Measurements from ENCODE around the gene ZNF10.

Gene ZNF10

DNA sequence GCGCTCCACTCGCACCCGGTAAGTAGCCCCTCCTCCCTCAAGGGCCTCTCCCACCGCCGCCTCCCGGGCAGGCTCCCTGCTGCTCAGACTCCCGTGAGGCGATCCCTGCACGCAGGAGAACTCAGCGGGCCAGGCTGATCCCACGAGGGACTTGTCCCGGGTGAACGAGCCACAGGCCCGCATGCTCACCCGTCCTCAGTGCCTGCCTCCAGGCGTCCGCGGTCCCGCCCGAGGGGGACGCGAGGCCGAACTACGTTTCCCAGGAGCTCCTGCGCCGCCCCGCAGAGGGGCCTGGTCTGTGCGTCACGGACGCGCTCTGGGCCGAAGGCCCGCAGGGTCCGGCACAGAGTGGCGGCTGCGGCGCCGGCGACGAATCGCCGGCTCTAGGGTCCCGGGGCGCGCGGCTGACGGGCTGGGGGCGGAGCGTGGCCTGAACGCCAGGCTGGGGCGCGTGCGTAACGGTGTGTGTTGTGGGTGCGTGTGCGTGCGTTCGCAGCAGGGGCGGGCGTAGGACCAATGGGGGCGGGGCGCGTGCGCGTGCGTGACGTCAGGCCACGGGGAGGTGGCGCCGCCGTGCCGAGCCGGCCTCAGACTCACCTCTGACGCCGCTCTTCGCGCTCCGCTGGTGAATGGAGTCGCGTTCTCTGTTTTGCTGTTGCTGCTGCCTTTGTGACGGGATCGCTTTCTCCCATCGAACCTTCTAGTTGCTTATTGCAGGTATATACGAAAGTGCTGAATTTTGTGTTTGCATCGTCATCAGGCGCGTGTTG lies at the start of gene ZNF10, which contains the start of gene ZNF891:
Gene ZNF10 (plus strand): TSS at position 590 of the 770 bp plus-strand sequence. CDS start 13,866 bp downstream, outside the sequence.
Gene ZNF891 (minus strand): TSS at position 237 of the 770 bp plus-strand sequence. CDS start 8,356 bp downstream, outside the sequence.
- TF ChIP-seq, protein P1, sequence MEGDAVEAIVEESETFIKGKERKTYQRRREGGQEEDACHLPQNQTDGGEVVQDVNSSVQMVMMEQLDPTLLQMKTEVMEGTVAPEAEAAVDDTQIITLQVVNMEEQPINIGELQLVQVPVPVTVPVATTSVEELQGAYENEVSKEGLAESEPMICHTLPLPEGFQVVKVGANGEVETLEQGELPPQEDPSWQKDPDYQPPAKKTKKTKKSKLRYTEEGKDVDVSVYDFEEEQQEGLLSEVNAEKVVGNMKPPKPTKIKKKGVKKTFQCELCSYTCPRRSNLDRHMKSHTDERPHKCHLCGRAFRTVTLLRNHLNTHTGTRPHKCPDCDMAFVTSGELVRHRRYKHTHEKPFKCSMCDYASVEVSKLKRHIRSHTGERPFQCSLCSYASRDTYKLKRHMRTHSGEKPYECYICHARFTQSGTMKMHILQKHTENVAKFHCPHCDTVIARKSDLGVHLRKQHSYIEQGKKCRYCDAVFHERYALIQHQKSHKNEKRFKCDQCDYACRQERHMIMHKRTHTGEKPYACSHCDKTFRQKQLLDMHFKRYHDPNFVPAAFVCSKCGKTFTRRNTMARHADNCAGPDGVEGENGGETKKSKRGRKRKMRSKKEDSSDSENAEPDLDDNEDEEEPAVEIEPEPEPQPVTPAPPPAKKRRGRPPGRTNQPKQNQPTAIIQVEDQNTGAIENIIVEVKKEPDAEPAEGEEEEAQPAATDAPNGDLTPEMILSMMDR (IDR thresholded peaks at IDR 0.05; ENCODE audit: low read depth, low read length) = no peak
- DNase-seq (ENCODE audit: extremely low read depth, low read depth) = peak; percentile 92

DNA sequence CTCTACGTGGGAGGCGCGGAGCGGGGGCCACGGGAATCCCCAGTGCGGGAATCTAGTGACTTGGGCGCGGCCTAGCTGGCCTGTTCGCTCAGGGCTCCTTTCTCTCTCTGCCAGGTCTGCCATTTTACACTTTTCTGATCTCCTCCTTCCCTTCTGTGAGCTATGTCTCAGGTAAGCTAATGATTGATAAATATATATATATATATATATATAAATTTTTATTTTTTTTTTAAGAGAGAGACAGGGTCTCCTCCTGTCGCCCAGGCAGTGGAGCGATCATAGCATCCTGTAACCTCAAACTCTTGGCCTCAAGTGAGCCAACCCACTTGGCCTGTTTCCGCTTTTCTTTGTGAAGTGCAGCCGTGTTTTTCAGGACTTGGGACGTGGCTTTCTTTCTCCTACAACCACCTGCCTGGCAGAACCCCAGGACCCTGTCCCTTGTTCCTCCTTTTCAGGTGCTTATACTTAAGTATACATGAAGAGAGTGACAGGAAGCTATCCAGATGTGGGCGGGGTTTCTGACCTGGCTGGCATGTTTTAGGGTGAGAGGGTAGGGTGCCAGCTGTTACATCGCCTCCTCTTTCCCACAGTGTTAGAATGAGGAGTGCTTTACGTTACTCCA lies 49.2 kb upstream of the ZNF10 start:
- TF ChIP-seq, protein P1 (IDR thresholded peaks at IDR 0.05; ENCODE audit: low read depth, low read length) = no peak
- no peak for DNase-seq (ENCODE audit: extremely low read depth, low read depth)

DNA sequence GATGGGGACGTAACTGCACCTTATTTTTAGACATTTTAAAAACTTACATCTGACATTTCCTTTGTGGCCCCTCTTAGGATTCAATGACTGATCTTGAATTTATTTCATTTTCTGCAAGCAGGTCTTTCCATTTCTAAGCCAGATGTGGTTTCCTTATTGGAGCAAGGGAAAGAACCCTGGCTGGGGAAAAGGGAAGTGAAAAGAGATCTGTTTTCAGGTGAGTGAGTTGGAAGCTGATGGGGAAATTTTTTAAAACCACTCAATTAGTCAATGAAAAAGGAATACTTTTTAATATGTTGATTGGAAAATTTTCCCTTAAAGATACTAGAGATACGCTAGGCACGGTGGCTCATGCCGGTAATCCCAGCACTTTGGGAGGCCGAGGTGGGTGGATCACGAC lies 47.1 kb upstream of the ZNF10 start:
- TF ChIP-seq, protein P1 (IDR thresholded peaks at IDR 0.05; ENCODE audit: low read depth, low read length) = no peak

GRCh38 chr12:133105620-133106019 lies 24.8 kb upstream of the ZNF10 start:
- TF ChIP-seq, protein P1 (IDR thresholded peaks at IDR 0.05; ENCODE audit: low read depth, low read length) = no peak
- no peak for DNase-seq (ENCODE audit: extremely low read depth, low read depth)

More for the DNA sequence above, 47.1 kb upstream of the ZNF10 start:
- DNase-seq (ENCODE audit: extremely low read depth, low read depth) = no peak

- DNase-seq (ENCODE audit: extremely low read depth, low read depth) = no peak
- TF ChIP-seq, protein P1 (IDR thresholded peaks at IDR 0.05; ENCODE audit: low read depth, low read length) = no peak
These were observed 24.2 kb upstream of the ZNF10 start for GRCh38 chr12:133106253-133106652.

- DNase-seq (ENCODE audit: extremely low read depth, low read depth) = no peak
- TF ChIP-seq, protein P1 (IDR thresholded peaks at IDR 0.05; ENCODE audit: low read depth, low read length) = no peak
These were observed 23.3 kb upstream of the ZNF10 start for GRCh38 chr12:133107121-133107520.

- no peak for DNase-seq (ENCODE audit: extremely low read depth, low read depth)
- TF ChIP-seq, protein P1 (IDR thresholded peaks at IDR 0.05; ENCODE audit: low read depth, low read length) = no peak
These were observed 22.3 kb upstream of the ZNF10 start for GRCh38 chr12:133108150-133108549.

Measured in AG09319 (cell line).